ENCODE data around the gene GBP3.

DNA sequence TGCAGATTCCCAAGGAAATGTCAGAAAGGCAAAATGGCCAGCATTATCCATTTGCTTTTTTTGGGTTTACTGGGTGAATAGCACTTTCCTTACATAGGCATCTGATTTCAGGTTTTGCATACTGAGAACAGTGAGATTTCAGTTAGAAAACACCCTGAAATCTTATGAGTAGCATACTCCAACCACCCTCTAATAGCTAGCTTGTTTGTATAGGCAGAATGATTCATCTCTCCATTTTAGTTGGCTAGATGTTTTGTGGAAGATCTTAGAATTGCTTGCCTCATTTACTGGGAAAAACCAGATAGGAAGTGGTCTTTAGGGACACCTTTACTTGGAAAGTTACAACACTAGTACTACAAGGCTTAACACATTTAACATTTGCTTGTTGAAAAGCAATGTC, 40.6 kb downstream of the GBP3 start:
- TF ChIP-seq EGR1 (IDR thresholded peaks at IDR 0.05; ENCODE audit: borderline replicate concordance, low read depth, low read length) = no peak
- TF ChIP-seq, protein P1, sequence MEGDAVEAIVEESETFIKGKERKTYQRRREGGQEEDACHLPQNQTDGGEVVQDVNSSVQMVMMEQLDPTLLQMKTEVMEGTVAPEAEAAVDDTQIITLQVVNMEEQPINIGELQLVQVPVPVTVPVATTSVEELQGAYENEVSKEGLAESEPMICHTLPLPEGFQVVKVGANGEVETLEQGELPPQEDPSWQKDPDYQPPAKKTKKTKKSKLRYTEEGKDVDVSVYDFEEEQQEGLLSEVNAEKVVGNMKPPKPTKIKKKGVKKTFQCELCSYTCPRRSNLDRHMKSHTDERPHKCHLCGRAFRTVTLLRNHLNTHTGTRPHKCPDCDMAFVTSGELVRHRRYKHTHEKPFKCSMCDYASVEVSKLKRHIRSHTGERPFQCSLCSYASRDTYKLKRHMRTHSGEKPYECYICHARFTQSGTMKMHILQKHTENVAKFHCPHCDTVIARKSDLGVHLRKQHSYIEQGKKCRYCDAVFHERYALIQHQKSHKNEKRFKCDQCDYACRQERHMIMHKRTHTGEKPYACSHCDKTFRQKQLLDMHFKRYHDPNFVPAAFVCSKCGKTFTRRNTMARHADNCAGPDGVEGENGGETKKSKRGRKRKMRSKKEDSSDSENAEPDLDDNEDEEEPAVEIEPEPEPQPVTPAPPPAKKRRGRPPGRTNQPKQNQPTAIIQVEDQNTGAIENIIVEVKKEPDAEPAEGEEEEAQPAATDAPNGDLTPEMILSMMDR (IDR thresholded peaks at IDR 0.05; ENCODE audit: control extremely low read depth in 1 of 3, insufficient read depth in 1 of 3, low read depth in 1 of 3, low read length in 3 of 3) = no peak
